ENCODE results near the gene VARS2.

Gene VARS2

DNA sequence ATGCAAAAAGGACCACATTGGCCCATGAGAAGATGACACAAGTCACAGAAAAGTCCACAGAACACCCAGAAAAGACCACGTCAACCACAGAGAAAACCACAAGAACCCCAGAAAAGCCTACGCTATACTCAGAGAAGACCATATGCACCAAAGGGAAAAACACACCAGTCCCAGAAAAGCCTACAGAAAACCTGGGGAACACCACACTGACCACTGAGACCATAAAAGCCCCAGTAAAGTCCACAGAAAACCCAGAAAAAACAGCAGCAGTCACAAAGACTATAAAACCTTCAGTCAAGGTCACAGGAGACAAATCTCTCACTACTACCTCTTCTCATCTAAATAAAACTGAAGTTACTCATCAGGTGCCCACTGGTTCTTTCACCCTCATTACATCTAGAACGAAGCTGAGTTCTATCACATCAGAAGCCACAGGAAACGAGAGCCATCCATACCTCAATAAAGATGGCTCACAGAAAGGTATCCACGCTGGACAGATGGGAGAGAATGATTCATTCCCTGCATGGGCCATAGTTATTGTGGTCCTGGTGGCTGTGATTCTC is 38.0 kb downstream of the VARS2 start (continued):
- TF ChIP-seq, protein P1, sequence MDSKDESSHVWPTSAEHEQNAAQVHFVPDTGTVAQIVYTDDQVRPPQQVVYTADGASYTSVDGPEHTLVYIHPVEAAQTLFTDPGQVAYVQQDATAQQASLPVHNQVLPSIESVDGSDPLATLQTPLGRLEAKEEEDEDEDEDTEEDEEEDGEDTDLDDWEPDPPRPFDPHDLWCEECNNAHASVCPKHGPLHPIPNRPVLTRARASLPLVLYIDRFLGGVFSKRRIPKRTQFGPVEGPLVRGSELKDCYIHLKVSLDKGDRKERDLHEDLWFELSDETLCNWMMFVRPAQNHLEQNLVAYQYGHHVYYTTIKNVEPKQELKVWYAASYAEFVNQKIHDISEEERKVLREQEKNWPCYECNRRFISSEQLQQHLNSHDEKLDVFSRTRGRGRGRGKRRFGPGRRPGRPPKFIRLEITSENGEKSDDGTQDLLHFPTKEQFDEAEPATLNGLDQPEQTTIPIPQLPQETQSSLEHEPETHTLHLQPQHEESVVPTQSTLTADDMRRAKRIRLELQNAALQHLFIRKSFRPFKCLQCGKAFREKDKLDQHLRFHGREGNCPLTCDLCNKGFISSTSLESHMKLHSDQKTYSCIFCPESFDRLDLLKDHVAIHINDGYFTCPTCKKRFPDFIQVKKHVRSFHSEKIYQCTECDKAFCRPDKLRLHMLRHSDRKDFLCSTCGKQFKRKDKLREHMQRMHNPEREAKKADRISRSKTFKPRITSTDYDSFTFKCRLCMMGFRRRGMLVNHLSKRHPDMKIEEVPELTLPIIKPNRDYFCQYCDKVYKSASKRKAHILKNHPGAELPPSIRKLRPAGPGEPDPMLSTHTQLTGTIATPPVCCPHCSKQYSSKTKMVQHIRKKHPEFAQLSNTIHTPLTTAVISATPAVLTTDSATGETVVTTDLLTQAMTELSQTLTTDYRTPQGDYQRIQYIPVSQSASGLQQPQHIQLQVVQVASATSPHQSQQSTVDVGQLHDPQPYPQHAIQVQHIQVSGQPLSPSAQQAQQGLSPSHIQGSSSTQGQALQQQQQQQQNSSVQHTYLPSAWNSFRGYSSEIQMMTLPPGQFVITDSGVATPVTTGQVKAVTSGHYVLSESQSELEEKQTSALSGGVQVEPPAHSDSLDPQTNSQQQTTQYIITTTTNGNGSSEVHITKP (tag by site-specific recombination; IDR thresholded peaks at IDR 0.05), result no peak
- no peak for TF ChIP-seq KLF9 (tag by site-specific recombination; IDR thresholded peaks at IDR 0.05; ENCODE audit: low read depth)
- TF ChIP-seq, protein P2, sequence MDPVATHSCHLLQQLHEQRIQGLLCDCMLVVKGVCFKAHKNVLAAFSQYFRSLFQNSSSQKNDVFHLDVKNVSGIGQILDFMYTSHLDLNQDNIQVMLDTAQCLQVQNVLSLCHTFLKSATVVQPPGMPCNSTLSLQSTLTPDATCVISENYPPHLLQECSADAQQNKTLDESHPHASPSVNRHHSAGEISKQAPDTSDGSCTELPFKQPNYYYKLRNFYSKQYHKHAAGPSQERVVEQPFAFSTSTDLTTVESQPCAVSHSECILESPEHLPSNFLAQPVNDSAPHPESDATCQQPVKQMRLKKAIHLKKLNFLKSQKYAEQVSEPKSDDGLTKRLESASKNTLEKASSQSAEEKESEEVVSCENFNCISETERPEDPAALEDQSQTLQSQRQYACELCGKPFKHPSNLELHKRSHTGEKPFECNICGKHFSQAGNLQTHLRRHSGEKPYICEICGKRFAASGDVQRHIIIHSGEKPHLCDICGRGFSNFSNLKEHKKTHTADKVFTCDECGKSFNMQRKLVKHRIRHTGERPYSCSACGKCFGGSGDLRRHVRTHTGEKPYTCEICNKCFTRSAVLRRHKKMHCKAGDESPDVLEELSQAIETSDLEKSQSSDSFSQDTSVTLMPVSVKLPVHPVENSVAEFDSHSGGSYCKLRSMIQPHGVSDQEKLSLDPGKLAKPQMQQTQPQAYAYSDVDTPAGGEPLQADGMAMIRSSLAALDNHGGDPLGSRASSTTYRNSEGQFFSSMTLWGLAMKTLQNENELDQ (tag by site-specific recombination; IDR thresholded peaks at IDR 0.05; ENCODE audit: low read depth), result no peak
- TF ChIP-seq KLF1 (tag by site-specific recombination; IDR thresholded peaks at IDR 0.05), result no peak

DNA sequence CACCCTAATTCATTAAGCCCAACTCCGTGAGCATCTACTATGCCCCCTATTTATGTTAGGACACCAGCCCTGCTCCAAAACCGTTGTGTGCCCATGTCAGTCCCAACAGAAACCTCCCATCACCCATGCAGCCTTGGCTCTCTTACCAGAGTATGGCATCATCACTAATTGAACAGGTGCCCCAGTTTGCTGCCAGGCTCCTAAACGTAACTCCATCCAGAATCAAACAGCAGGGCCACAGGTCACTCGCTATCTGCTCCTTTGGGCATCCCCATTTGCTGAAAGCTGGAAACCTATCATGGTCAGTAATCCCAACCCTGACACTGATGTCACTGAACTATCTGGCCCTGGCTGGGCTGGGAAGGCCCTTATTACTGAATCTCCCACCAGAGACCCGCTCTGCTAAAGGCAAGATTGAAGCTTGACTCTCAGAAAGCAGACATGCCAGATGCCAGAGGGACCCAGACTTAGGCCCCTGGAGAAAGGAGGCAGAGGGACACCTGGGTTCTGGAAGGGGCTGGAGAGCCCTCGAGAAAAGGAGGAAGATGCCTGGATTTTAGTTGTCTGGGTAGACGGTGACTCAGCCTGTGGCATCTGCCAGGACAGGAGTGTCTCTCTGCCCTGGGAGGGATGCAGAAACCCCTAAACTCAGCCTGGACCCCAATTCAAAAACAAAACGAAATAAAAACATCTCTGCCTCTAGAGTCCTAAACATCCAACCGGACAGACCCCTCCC is 40.8 kb downstream of the VARS2 start:
- POLR2A ChIA-PET, result interaction anchor here (1.1 kb wide), 1 partner anchor 12 kb away, joined by 4 read pairs; no protein-coding TSS in a partner anchor
- TF ChIP-seq ZNF707 (tag by site-specific recombination; IDR thresholded peaks at IDR 0.05) (no peak), ZBTB20 (tag by site-specific recombination; IDR thresholded peaks at IDR 0.05) (no peak), ZNF214 (tag by site-specific recombination; IDR thresholded peaks at IDR 0.05; ENCODE audit: borderline replicate concordance) (no peak), KLF1 (tag by site-specific recombination; IDR thresholded peaks at IDR 0.05) (no peak), OVOL3 (tag by site-specific recombination; IDR thresholded peaks at IDR 0.05) (no peak), SCRT1 (tag by site-specific recombination; IDR thresholded peaks at IDR 0.05; ENCODE audit: borderline replicate concordance) (no peak), GLIS1 (tag by site-specific recombination; IDR thresholded peaks at IDR 0.05) (no peak), ZNF341 (tag by site-specific recombination; IDR thresholded peaks at IDR 0.05; ENCODE audit: low read depth) (no peak), ZNF324 (tag by site-specific recombination; IDR thresholded peaks at IDR 0.05) (no peak), ZNF785 (tag by site-specific recombination; IDR thresholded peaks at IDR 0.05) (no peak), ZNF169 (tag by site-specific recombination; IDR thresholded peaks at IDR 0.05) (no peak), ZNF76 (tag by site-specific recombination; IDR thresholded peaks at IDR 0.05; ENCODE audit: borderline replicate concordance, low read depth) (no peak), ZNF433 (tag by site-specific recombination; IDR thresholded peaks at IDR 0.05; ENCODE audit: low read depth) (no peak), SP7 (tag by site-specific recombination; IDR thresholded peaks at IDR 0.05) (no peak)
- TF ChIP-seq, protein P3, sequence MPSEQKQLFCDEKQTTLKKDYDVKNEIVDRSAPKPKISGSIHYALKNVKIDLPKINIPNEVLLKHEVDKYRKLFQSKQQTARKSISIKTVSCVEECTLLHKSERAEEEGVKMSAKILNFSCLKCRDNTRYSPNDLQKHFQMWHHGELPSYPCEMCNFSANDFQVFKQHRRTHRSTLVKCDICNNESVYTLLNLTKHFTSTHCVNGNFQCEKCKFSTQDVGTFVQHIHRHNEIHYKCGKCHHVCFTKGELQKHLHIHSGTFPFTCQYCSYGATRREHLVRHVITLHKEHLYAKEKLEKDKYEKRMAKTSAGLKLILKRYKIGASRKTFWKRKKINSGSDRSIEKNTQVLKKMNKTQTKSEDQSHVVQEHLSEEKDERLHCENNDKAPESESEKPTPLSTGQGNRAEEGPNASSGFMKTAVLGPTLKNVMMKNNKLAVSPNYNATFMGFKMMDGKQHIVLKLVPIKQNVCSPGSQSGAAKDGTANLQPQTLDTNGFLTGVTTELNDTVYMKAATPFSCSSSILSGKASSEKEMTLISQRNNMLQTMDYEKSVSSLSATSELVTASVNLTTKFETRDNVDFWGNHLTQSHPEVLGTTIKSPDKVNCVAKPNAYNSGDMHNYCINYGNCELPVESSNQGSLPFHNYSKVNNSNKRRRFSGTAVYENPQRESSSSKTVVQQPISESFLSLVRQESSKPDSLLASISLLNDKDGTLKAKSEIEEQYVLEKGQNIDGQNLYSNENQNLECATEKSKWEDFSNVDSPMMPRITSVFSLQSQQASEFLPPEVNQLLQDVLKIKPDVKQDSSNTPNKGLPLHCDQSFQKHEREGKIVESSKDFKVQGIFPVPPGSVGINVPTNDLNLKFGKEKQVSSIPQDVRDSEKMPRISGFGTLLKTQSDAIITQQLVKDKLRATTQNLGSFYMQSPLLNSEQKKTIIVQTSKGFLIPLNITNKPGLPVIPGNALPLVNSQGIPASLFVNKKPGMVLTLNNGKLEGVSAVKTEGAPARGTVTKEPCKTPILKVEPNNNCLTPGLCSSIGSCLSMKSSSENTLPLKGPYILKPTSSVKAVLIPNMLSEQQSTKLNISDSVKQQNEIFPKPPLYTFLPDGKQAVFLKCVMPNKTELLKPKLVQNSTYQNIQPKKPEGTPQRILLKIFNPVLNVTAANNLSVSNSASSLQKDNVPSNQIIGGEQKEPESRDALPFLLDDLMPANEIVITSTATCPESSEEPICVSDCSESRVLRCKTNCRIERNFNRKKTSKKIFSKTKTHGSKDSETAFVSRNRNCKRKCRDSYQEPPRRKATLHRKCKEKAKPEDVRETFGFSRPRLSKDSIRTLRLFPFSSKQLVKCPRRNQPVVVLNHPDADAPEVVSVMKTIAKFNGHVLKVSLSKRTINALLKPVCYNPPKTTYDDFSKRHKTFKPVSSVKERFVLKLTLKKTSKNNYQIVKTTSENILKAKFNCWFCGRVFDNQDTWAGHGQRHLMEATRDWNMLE (tag by site-specific recombination; conservative IDR thresholded peaks at IDR 0.05; ENCODE audit: low read depth), result no peak
- TF ChIP-seq, protein P4, sequence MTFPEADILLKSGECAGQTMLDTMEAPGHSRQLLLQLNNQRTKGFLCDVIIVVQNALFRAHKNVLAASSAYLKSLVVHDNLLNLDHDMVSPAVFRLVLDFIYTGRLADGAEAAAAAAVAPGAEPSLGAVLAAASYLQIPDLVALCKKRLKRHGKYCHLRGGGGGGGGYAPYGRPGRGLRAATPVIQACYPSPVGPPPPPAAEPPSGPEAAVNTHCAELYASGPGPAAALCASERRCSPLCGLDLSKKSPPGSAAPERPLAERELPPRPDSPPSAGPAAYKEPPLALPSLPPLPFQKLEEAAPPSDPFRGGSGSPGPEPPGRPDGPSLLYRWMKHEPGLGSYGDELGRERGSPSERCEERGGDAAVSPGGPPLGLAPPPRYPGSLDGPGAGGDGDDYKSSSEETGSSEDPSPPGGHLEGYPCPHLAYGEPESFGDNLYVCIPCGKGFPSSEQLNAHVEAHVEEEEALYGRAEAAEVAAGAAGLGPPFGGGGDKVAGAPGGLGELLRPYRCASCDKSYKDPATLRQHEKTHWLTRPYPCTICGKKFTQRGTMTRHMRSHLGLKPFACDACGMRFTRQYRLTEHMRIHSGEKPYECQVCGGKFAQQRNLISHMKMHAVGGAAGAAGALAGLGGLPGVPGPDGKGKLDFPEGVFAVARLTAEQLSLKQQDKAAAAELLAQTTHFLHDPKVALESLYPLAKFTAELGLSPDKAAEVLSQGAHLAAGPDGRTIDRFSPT (tag by site-specific recombination; IDR thresholded peaks at IDR 0.05), result no peak
- Histone ChIP-seq H3K4me3 (ENCODE audit: low read depth, low read length) (no peak overlapping the region), H3K27ac (ENCODE audit: extremely low read depth, low read depth, low read length) (no peak overlapping the region), H3K9me3 (ENCODE audit: control insufficient read depth, insufficient read depth, low read depth, low read length) (no peaks in the 10 kb centered on the region), H3K4me1 (ENCODE audit: control insufficient read depth, insufficient read depth, low read length) (no peaks in the 10 kb centered on the region), H3K36me3 (ENCODE audit: control insufficient read depth in 2 of 2, insufficient read depth in 1 of 2, low read length in 2 of 2) (no peaks in the 10 kb centered on the region)
- CTCF ChIA-PET, result interaction anchor here (1.2 to 3.2 kb wide), 2 partner anchors 12 to 116 kb away, joined by 5 to 10 read pairs; no protein-coding TSS in a partner anchor
